ES-I3 (cell line): Measurements from ENCODE around the gene A1CF.
"Not testable (repeated sequence)": the region's sequence is repeated elsewhere in the genome, so short reads cannot be mapped to it uniquely, and the experiment has no call there.

Source experiments
- H3K36me3 ChIP-seq: 2 replicates; pipeline ENCODE4 v1.6.1; 2013; ENCODE audit warnings: mild to moderate bottlenecking, low read length, control low read depth, moderate library complexity; ENCODE audit not compliant: insufficient read depth
- H3K4me1 ChIP-seq: 2 replicates; pipeline ENCODE4 v1.6.1; 2013; ENCODE audit warnings: mild to moderate bottlenecking, control low read depth, low read length; ENCODE audit not compliant: insufficient read depth
- H3K9ac ChIP-seq: 2 replicates; pipeline ENCODE4 v1.6.1; 2013; ENCODE audit warnings: low read depth, mild to moderate bottlenecking, low read length, moderate library complexity
- H3K9me3 ChIP-seq: 2 replicates; pipeline ENCODE4 v1.6.1; 2013; ENCODE audit warnings: mild to moderate bottlenecking, low read length, moderate library complexity; ENCODE audit not compliant: control insufficient read depth, insufficient read depth

The A1CF gene

GRCh38 chr10:50885097-50885859 is at the start of gene A1CF:
Gene A1CF, minus strand, starts transcription at chr10:50885627. Its CDS starts 25,687 bp downstream, at chr10:50859940.
- Histone ChIP-seq H3K9me3 (no peaks in the 10 kb centered on the region), H3K36me3 (no peaks in the 10 kb centered on the region), H3K9ac (no peak within 1 kb of the TSS), H3K4me1 (no peaks in the 10 kb centered on the region)

GRCh38 chr10:50931948-50932431 is 46.6 kb upstream of the A1CF start:
- Histone ChIP-seq H3K36me3 (no peaks in the 10 kb centered on the region), H3K4me1 (no peaks in the 10 kb centered on the region), H3K9ac (no peak overlapping the region), H3K9me3 (no peaks in the 10 kb centered on the region)

GRCh38 chr10:50929670-50930069 is 44.2 kb upstream of the A1CF start:
- no peaks in the 10 kb centered on the region for H3K36me3 ChIP-seq
- no peak overlapping the region for H3K9ac ChIP-seq
- 0 out of 2 replicates have a peak, but pooled peaks cover 3% of the 10 kb centered on the region for H3K9me3 ChIP-seq
- H3K4me1 ChIP-seq, result no peaks in the 10 kb centered on the region

GRCh38 chr10:50928190-50928552 is 42.7 kb upstream of the A1CF start:
- peaks cover 6% of the 10 kb centered on the region; the same call in 1 of the 2 replicates for H3K9me3 ChIP-seq
- H3K36me3 ChIP-seq, result no peaks in the 10 kb centered on the region
- H3K4me1 ChIP-seq, result no peaks in the 10 kb centered on the region
- no peak overlapping the region for H3K9ac ChIP-seq

GRCh38 chr10:50927522-50928189 is 42.2 kb upstream of the A1CF start:
- Histone ChIP-seq H3K9ac (no peak overlapping the region), H3K4me1 (no peaks in the 10 kb centered on the region), H3K9me3 (peaks cover 8% of the 10 kb centered on the region; the same call in 1 of the 2 replicates), H3K36me3 (no peaks in the 10 kb centered on the region)

- H3K9ac ChIP-seq, H3K9me3 ChIP-seq, H3K4me1 ChIP-seq, H3K36me3 ChIP-seq: not testable (repeated sequence)
Observed at GRCh38 chr10:50923471-50923870, 38.0 kb upstream of the A1CF start.

GRCh38 chr10:50919010-50919409 is 33.6 kb upstream of the A1CF start:
- Histone ChIP-seq H3K9me3 (peaks cover 5% of the 10 kb centered on the region; the same call in 1 of the 2 replicates), H3K36me3 (no peaks in the 10 kb centered on the region), H3K4me1 (no peaks in the 10 kb centered on the region), H3K9ac (no peak overlapping the region)

- no peaks in the 10 kb centered on the region for H3K4me1 ChIP-seq
- H3K9ac ChIP-seq, result no peak overlapping the region
- 0 out of 2 replicates have a peak, but pooled peaks cover 5% of the 10 kb centered on the region for H3K9me3 ChIP-seq
- H3K36me3 ChIP-seq, result no peaks in the 10 kb centered on the region
Observed at GRCh38 chr10:50918529-50918928, 33.1 kb upstream of the A1CF start.

GRCh38 chr10:50917486-50917885 is 32.1 kb upstream of the A1CF start:
- H3K36me3 ChIP-seq, result no peaks in the 10 kb centered on the region
- H3K4me1 ChIP-seq, result no peaks in the 10 kb centered on the region
- H3K9me3 ChIP-seq, result no peaks in the 10 kb centered on the region
- no peak overlapping the region for H3K9ac ChIP-seq

GRCh38 chr10:50909334-50910014 is 24.0 kb upstream of the A1CF start:
- H3K9ac ChIP-seq, result no peak overlapping the region
- no peaks in the 10 kb centered on the region for H3K9me3 ChIP-seq
- no peaks in the 10 kb centered on the region for H3K36me3 ChIP-seq
- H3K4me1 ChIP-seq, result no peaks in the 10 kb centered on the region

- Histone ChIP-seq H3K36me3 (no peaks in the 10 kb centered on the region), H3K4me1 (no peaks in the 10 kb centered on the region)
Observed at GRCh38 chr10:50908366-50908765, 22.9 kb upstream of the A1CF start.

GRCh38 chr10:50905797-50906196 is 20.4 kb upstream of the A1CF start:
- not testable (repeated sequence) for H3K9me3 ChIP-seq, H3K36me3 ChIP-seq, H3K4me1 ChIP-seq, H3K9ac ChIP-seq

More at GRCh38 chr10:50908366-50908765, 22.9 kb upstream of the A1CF start:
- Histone ChIP-seq H3K9ac (no peak overlapping the region), H3K9me3 (no peaks in the 10 kb centered on the region)

GRCh38 chr10:50896721-50897120 is 11.3 kb upstream of the A1CF start:
- Histone ChIP-seq H3K9me3 (no peaks in the 10 kb centered on the region), H3K36me3 (no peaks in the 10 kb centered on the region), H3K4me1 (no peaks in the 10 kb centered on the region), H3K9ac (no peak overlapping the region)

GRCh38 chr10:50894312-50894711 is 8.9 kb upstream of the A1CF start:
- Histone ChIP-seq H3K9me3 (no peaks in the 10 kb centered on the region), H3K36me3 (no peaks in the 10 kb centered on the region), H3K9ac (no peak overlapping the region), H3K4me1 (no peaks in the 10 kb centered on the region)
